Dermis microvascular lymphatic vessel endothelial cell (primary cell): ENCODE measurements around the gene GRN. TPM values are rescaled to one million over a fixed set of nuclear protein-coding genes. Genes with fewer than 3 reads are reported as not detected.
"Not testable (repeated sequence)": the region's sequence is repeated elsewhere in the genome, so short reads cannot be mapped to it uniquely, and the experiment has no call there.

Source experiments
- DNase-seq, 2 donors: peaks; one replicate each; pipeline versions ENCODE4 v3.0.0 to v3.0.0-alpha.2; 2010; ENCODE audit warnings: low read depth in 2 of 2
- total RNA-seq: library from RNA; depleted of rRNA; stranded (reverse); fragments of >200 nt; gene quantifications from 2 replicates; pipeline ENCODE4 v1.2.1, GENCODE V29; 2014

Gene GRN
- total RNA-seq, 1 donor from 2014 or later, result 341 TPM

GRCh38 chr17:44382917-44383316 is 37.8 kb downstream of the GRN start:
- DNase-seq, result no peak

GRCh38 chr17:44383363-44383762 is 38.3 kb downstream of the GRN start:
- no peak for DNase-seq

GRCh38 chr17:44383861-44384260 is 38.8 kb downstream of the GRN start:
- DNase-seq, result no peak

- DNase-seq, result no peak
Measured at GRCh38 chr17:44384281-44384822, 39.2 kb downstream of the GRN start.

GRCh38 chr17:44384823-44385286 is 39.8 kb downstream of the GRN start:
- DNase-seq, result no peak

- DNase-seq, result peak in 1 of 2 donors; percentile 73
Measured at GRCh38 chr17:44385287-44386181, 40.4 kb downstream of the GRN start.

- no peak for DNase-seq
Measured at GRCh38 chr17:44386182-44386525, 41.1 kb downstream of the GRN start.

GRCh38 chr17:44387804-44388203 is 42.7 kb downstream of the GRN start:
- no peak for DNase-seq

- DNase-seq, result no peak
Measured at GRCh38 chr17:44389281-44389680, 44.2 kb downstream of the GRN start, which contains the start of gene ITGA2B. TSS of gene ITGA2B (minus strand) at chr17:44389649. CDS start at chr17:44389473, 176 bp downstream.

- no peak for DNase-seq
Measured at GRCh38 chr17:44389723-44390202, 44.7 kb downstream of the GRN start.

- DNase-seq, result no peak
Measured at GRCh38 chr17:44390250-44390870, 45.3 kb downstream of the GRN start.

- not testable (repeated sequence) for DNase-seq
Measured at GRCh38 chr17:44394112-44394511, 49.0 kb downstream of the GRN start.

- DNase-seq, result no peak
Measured at GRCh38 chr17:44394833-44395232, 49.7 kb downstream of the GRN start.

- DNase-seq, result no peak
Measured at GRCh38 chr17:44396946-44397345, 51.8 kb downstream of the GRN start.

- DNase-seq, result no peak
Measured at GRCh38 chr17:44397479-44398440, 52.7 kb downstream of the GRN start.

- DNase-seq, result no peak
Measured at GRCh38 chr17:44398692-44399691, 53.9 kb downstream of the GRN start.

GRCh38 chr17:44400226-44400847 is 55.2 kb downstream of the GRN start:
- DNase-seq, result peak in 1 of 2 donors; percentile 31
